GM19238 (cell line): ENCODE data around the gene RTKN2.

Source experiments
- DNase-seq: peaks from one replicate; pipeline ENCODE4 v3.0.0; 2011; ENCODE audit warnings: low spot score; ENCODE audit not compliant: insufficient read length

The RTKN2 gene

GRCh38 chr10:62177111-62177510 lies 91.5 kb downstream of the RTKN2 start:
- no peak for DNase-seq

- DNase-seq: no peak
Observed at GRCh38 chr10:62175251-62175650, 93.4 kb downstream of the RTKN2 start.

- no peak for DNase-seq
Observed at GRCh38 chr10:62172465-62172864, 96.2 kb downstream of the RTKN2 start.

GRCh38 chr10:62171791-62172190 lies 96.9 kb downstream of the RTKN2 start:
- no peak for DNase-seq

GRCh38 chr10:62170732-62171131 lies 97.9 kb downstream of the RTKN2 start:
- no peak for DNase-seq

GRCh38 chr10:62166331-62167131 lies 102.1 kb downstream of the RTKN2 start:
- no peak for DNase-seq

- DNase-seq: no peak
Observed at GRCh38 chr10:62165803-62166202, 102.8 kb downstream of the RTKN2 start.

GRCh38 chr10:62163024-62163423 lies 105.6 kb downstream of the RTKN2 start:
- no peak for DNase-seq

GRCh38 chr10:62162261-62162981 lies 106.2 kb downstream of the RTKN2 start:
- DNase-seq: no peak

GRCh38 chr10:62159351-62159750 lies 109.3 kb downstream of the RTKN2 start:
- no peak for DNase-seq

GRCh38 chr10:62157601-62158000 lies 111.0 kb downstream of the RTKN2 start:
- no peak for DNase-seq

- no peak for DNase-seq
Observed at GRCh38 chr10:62155054-62155680, 113.5 kb downstream of the RTKN2 start.

- DNase-seq: no peak
Observed at GRCh38 chr10:62154231-62154630, 114.4 kb downstream of the RTKN2 start.

- no peak for DNase-seq
Observed at GRCh38 chr10:62153191-62153590, 115.5 kb downstream of the RTKN2 start.

GRCh38 chr10:62149621-62150020 lies 119.0 kb downstream of the RTKN2 start:
- DNase-seq: no peak

GRCh38 chr10:62148155-62148554 lies 120.5 kb downstream of the RTKN2 start:
- no peak for DNase-seq

GRCh38 chr10:62147425-62147824 lies 121.2 kb downstream of the RTKN2 start:
- DNase-seq: no peak

- no peak for DNase-seq
Observed at GRCh38 chr10:62136931-62137330, 131.7 kb downstream of the RTKN2 start.

GRCh38 chr10:62133618-62134017 lies 135.0 kb downstream of the RTKN2 start:
- DNase-seq: no peak
